LNCaP clone FGC (cell line): ENCODE data around the gene ZNF641.

ENCODE experiments used
- DNase-seq: peaks from one replicate; pipeline ENCODE4 v3.0.0-alpha.2; 2011; ENCODE audit warnings: low read depth
- H3K4me3 ChIP-seq: 2 replicates; pipeline ENCODE4 v1.5.1; 2011; ENCODE audit warnings: mild to moderate bottlenecking, low read depth, low read length, control low read depth
- CTCF ChIP-seq: IDR thresholded peaks from 2 replicates; pipeline ENCODE4 v1.5.1; 2012; ENCODE audit warnings: mild to moderate bottlenecking; ENCODE audit not compliant: control insufficient read depth, insufficient read depth; ENCODE audit errors: extremely low read depth

Gene ZNF641

GRCh38 chr12:48307269-48307668 lies 43.5 kb downstream of the ZNF641 start:
- DNase-seq: no peak
- TF ChIP-seq CTCF: no peak
- H3K4me3 ChIP-seq: no peak overlapping the region

GRCh38 chr12:48305190-48305589 lies 45.5 kb downstream of the ZNF641 start:
- no peak for DNase-seq
- no peak overlapping the region for H3K4me3 ChIP-seq
- no peak for TF ChIP-seq CTCF

GRCh38 chr12:48302161-48302911 lies 48.4 kb downstream of the ZNF641 start:
- DNase-seq: peak; percentile 23
- no peak overlapping the region for H3K4me3 ChIP-seq
- no peak for TF ChIP-seq CTCF

- DNase-seq: no peak
- no peak overlapping the region for H3K4me3 ChIP-seq
- TF ChIP-seq CTCF: no peak
Observed at GRCh38 chr12:48300774-48301173, 49.9 kb downstream of the ZNF641 start.

- TF ChIP-seq CTCF: no peak
- DNase-seq: peak; percentile 18
- H3K4me3 ChIP-seq: peak overlapping the region; percentile 26
Observed at GRCh38 chr12:48296586-48297282, 54.0 kb downstream of the ZNF641 start.

- no peak for DNase-seq
- no peak for TF ChIP-seq CTCF
Observed at GRCh38 chr12:48292040-48292439, 58.7 kb downstream of the ZNF641 start.

More at GRCh38 chr12:48292040-48292439, 58.7 kb downstream of the ZNF641 start:
- H3K4me3 ChIP-seq: no peak overlapping the region
